HG03196 (cell line): ENCODE data around the gene PRAC1.

Experiments
- ATAC-seq: cut with Tn5 transposase; IDR thresholded peaks from one replicate; pipeline ENCODE4 v1.9.1; 2021; ENCODE audit not compliant: unreplicated experiment

The PRAC1 gene

DNA sequence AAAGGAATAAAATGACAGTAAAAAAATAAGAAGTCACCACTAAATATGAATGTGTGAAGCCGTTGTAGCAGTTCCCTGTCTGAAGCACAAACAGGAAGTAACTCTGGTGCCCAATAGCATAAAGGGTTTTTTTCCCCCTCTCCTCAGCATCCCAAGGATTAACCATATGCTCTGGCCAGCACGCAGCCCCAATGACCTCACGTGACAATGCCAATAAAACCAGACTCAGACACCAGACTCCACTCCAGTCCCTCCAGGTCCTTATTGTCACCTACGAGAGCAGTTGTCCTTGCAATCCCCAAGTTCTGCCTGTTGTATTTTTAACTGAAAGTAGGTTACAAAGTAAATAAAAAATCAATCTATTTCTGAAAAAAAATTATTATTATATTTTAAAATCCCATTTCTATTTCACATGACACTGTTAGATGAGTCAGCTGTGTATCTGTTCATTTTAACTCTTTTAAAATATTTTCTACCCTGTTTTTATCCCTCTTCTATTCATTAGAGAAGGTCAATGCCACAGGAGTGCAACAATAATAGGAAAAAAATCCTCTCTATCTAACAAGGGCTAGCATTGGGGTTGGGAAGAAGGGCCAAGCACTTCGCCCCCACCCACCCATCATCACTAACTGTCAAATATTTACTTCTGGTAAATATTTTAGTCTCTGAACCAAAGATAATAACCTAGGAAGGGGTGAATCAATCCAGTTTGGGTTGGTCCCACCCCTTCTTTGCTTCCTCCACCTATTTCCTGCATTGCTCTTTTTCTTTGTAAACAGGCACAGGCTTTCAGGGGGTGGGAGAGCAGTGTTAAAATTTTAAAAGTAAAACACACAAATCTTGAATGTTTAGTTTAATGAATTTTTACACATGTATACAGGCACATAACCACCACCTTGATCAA, 6.6 kb downstream of the PRAC1 start:
- ATAC-seq = no peak

GRCh38 chr17:48711128-48711527, 11.2 kb downstream of the PRAC1 start:
- no peak for ATAC-seq

GRCh38 chr17:48704361-48705248, 17.7 kb downstream of the PRAC1 start:
- ATAC-seq = no peak

DNA sequence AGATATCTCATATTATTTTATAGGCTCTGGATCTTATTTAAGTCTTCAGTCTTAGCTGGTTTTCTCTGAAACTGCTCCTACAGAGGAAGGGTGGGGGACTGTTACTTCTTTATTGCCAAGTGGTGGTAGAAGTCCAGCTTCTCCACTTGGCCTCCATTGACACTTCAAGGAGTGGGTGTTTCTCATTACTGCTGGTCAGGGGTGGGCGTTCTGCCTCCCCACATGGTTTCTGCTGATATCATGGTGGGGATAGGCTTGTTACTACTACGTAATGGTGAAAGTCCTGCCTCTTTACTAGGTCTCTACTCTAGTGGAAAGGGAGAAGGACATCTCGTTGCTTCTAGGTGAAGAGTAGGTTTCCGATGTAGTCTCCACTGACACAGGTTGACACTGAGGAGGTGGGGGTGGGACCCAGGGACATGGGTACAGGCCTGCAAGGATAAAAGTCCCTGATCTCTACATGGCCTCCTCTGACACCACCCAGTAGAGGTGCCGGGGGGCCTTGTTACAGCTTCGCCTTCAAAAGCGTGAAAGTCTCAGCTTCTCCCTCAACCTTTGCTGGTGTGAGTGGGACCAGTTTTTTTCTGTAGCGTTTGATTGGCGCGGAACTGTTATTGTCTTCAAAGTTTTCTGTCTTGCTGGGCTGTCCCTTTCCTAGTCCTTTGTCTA, 20.3 kb downstream of the PRAC1 start:
- no peak for ATAC-seq

GRCh38 chr17:48693178-48693577, 29.1 kb downstream of the PRAC1 start:
- no peak for ATAC-seq

DNA sequence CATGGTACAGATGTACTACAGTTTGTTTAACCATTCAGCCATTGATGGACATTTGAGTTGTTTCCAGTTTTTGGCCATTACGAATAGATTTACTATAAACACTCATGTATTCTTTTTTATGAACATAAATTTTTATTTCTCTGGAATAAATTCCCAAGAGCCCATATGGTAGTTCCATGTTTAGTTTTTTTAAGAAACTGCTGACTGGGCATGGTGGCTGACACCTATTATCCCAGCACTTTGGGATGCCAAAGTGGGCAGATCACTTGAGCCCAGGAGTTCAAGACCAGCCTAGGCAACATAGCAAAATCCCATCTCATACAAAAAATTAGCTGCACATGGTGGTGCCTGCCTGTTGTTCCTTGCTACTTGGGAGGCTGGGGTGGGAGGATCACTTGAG, 30.3 kb downstream of the PRAC1 start:
- ATAC-seq = no peak

DNA sequence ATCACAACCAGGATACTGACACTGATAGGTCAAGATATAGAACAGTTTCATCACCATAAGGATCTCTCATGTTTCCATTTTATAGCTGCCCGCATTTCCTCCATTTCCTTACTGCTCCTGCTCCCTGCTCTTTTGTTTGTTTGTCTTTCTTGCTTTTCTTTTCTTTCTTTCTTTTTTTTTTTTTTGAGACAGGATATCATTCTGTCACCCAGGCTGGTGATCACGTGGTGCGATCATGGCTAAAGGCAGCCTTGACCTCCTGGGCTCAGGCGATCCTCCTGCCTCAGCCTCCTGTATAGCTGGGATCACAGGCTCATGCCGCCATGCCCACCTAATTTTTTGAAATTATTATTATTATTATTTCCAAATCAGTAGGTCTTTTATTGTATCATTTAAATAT, 31.7 kb downstream of the PRAC1 start:
- ATAC-seq = no peak

GRCh38 chr17:48681609-48682008, 40.7 kb downstream of the PRAC1 start:
- ATAC-seq = no peak

DNA sequence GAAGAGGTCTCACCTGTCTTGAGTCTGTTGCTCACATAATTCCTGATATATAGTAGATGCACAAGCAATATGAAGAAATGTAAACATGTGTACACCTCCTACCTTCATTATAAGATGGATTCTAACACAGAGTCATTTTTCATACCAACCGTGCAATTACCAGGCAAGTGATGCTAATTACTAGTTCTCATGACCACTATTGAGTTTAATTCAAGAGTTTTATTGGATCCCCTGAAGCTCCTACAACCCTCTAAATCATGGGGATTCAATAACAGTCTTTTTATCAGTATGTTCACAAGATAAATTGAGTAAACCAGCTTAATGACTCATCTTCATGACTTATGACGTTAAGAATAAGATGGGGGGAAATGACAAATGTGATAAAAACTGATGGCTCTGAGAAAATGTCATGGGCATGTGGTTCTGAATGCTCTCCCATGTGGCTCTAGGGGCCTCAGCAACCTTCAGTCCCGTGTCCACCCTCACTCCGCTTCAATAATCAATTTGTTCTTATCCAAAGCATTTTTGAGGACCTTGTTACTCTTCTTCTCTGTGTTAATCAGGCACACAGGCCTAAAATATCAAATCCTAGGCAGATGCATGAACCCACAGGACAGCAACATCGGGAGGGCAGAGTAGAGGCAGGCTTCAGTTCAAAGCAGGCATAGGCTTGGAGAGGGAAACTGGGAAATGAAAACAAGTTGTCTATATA, 42.8 kb downstream of the PRAC1 start:
- no peak for ATAC-seq

GRCh38 chr17:48678141-48678971, 44.0 kb downstream of the PRAC1 start:
- peak; percentile 53 for ATAC-seq

DNA sequence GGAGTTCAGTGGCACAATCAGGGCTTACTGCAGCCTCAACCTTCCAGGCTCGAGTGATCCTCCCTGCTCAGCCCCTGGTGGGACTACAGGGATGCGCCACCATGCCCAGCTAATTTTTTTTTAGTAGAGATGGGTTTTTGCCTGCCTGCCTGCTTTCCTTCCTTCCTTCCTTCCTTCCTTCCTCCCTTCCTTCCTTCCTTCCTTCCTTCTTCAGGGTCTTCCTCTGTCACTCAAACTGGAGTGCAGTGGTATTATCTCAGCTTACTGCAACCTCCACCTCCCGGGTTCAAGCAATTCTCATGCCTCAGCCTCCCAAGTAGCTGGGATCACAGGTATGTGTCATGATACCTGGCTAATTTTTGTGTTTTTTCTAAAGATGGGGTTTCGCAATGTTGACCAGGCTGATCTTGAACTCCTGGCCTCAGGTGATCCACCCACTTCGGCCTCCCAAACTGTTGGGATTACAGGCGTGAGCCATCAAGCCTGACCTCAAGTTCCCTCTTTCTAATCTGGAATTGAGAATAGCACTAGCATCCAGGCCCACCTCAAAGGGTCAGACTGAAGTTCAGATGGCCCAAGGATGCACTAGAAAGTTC, 45.3 kb downstream of the PRAC1 start:
- ATAC-seq = no peak

DNA sequence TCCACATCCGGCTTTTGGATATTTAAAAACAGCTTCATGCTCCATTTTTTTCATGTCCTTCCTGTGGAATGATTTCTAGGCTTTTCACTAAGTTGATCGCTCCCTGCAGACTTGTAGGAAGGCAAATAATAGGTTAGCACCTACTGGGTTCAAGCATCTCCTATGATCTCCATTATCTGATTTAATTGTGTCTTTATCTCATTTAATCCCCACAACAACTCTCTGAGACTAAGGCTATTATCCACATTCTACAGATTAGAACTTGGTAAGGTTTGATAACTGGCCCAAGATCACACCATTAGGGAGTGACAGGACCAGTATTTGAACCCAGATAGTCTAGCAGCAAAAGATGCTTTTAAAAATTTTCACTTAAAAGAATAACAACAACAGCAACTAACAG, 50.0 kb downstream of the PRAC1 start:
- no peak for ATAC-seq
